ENCODE results near the gene MBNL1.

The MBNL1 gene

GRCh38 chr3:152257563-152258035 is 11.1 kb upstream of the MBNL1 start:
- TF ChIP-seq SP1 (IDR thresholded peaks at IDR 0.05): no peak
- no peak for TF ChIP-seq FOXA1 (IDR thresholded peaks at IDR 0.05)
- TF ChIP-seq CTBP1 (IDR thresholded peaks at IDR 0.05; ENCODE audit: borderline replicate concordance): no peak
- no peak for TF ChIP-seq TARDBP (IDR thresholded peaks at IDR 0.05)
- no peak for TF ChIP-seq SUZ12 (IDR thresholded peaks at IDR 0.05)
- no peak for TF ChIP-seq NFRKB (IDR thresholded peaks at IDR 0.05)
- TF ChIP-seq ARNT (IDR thresholded peaks at IDR 0.05): no peak
- no peak for TF ChIP-seq ZNF384 (IDR thresholded peaks at IDR 0.05)
- no peak for TF ChIP-seq L3MBTL2 (conservative IDR thresholded peaks at IDR 0.05)
- TF ChIP-seq ELF4 (IDR thresholded peaks at IDR 0.05): no peak
- no peak for TF ChIP-seq HDGF (IDR thresholded peaks at IDR 0.05; ENCODE audit: borderline replicate concordance)
- no peak for TF ChIP-seq FOXM1 (IDR thresholded peaks at IDR 0.05; ENCODE audit: borderline replicate concordance)
- TF ChIP-seq FOXK2 (IDR thresholded peaks at IDR 0.05): no peak
- no peak for TF ChIP-seq LEF1 (IDR thresholded peaks at IDR 0.05; ENCODE audit: borderline replicate concordance)
- no peak for TF ChIP-seq BHLHE40 (IDR thresholded peaks at IDR 0.05; ENCODE audit: borderline replicate concordance)
- TF ChIP-seq PKNOX1 (IDR thresholded peaks at IDR 0.05): no peak
- CTCF ChIA-PET: no interaction called here
- POLR2A ChIA-PET: no interaction called here
- DNase-seq (ENCODE audit: extremely low spot score): no peak

GRCh38 chr3:152258448-152259393 is 10.0 kb upstream of the MBNL1 start:
- POLR2A ChIA-PET: interaction anchor here (1.1 kb wide), 1 partner anchor 10 kb away, joined by 3 read pairs; the partner anchor contains the start of gene MBNL1

GRCh38 chr3:152259468-152259867 is 9.3 kb upstream of the MBNL1 start:
- no peak for DNase-seq (ENCODE audit: extremely low spot score)
- ChIA-PET CTCF (no interaction called here), POLR2A (interaction anchor here (1.1 kb wide), 1 partner anchor 9 kb away, joined by 3 read pairs; the partner anchor contains the start of gene MBNL1)
- TF ChIP-seq ARNT (IDR thresholded peaks at IDR 0.05) (no peak), PKNOX1 (IDR thresholded peaks at IDR 0.05) (no peak), ZNF384 (IDR thresholded peaks at IDR 0.05) (no peak), NFRKB (IDR thresholded peaks at IDR 0.05) (no peak), BHLHE40 (IDR thresholded peaks at IDR 0.05; ENCODE audit: borderline replicate concordance) (no peak), SP1 (IDR thresholded peaks at IDR 0.05) (no peak), L3MBTL2 (conservative IDR thresholded peaks at IDR 0.05) (no peak), LEF1 (IDR thresholded peaks at IDR 0.05; ENCODE audit: borderline replicate concordance) (no peak), TARDBP (IDR thresholded peaks at IDR 0.05) (no peak), FOXM1 (IDR thresholded peaks at IDR 0.05; ENCODE audit: borderline replicate concordance) (no peak), ELF4 (IDR thresholded peaks at IDR 0.05) (no peak), SUZ12 (IDR thresholded peaks at IDR 0.05) (no peak), FOXA1 (IDR thresholded peaks at IDR 0.05) (no peak), FOXK2 (IDR thresholded peaks at IDR 0.05) (no peak), CTBP1 (IDR thresholded peaks at IDR 0.05; ENCODE audit: borderline replicate concordance) (no peak)

More at GRCh38 chr3:152258448-152259393, 10.0 kb upstream of the MBNL1 start:
- TF ChIP-seq BHLHE40 (IDR thresholded peaks at IDR 0.05; ENCODE audit: borderline replicate concordance) (no peak), TARDBP (IDR thresholded peaks at IDR 0.05) (no peak), FOXA1 (IDR thresholded peaks at IDR 0.05) (no peak), ZNF384 (IDR thresholded peaks at IDR 0.05) (no peak), HDGF (IDR thresholded peaks at IDR 0.05; ENCODE audit: borderline replicate concordance) (no peak), CTBP1 (IDR thresholded peaks at IDR 0.05; ENCODE audit: borderline replicate concordance) (no peak), SUZ12 (IDR thresholded peaks at IDR 0.05) (no peak), L3MBTL2 (conservative IDR thresholded peaks at IDR 0.05) (0 out of 2 replicates have a peak, but pooled peaks have one; percentile 27)
- CTCF ChIA-PET: interaction anchor here (0.6 kb wide), 1 partner anchor 11 kb away, joined by 7 read pairs; no protein-coding TSS in a partner anchor
- no peak for DNase-seq (ENCODE audit: extremely low spot score)

- POLR2A ChIA-PET: no interaction called here
Observed at GRCh38 chr3:152260026-152260425, 8.7 kb upstream of the MBNL1 start.

GRCh38 chr3:152260529-152260928 is 8.2 kb upstream of the MBNL1 start:
- CTCF ChIA-PET: no interaction called here
- POLR2A ChIA-PET: no interaction called here
- no peak for DNase-seq (ENCODE audit: extremely low spot score)
- TF ChIP-seq SUZ12 (IDR thresholded peaks at IDR 0.05) (no peak), NFRKB (IDR thresholded peaks at IDR 0.05) (no peak), HDGF (IDR thresholded peaks at IDR 0.05; ENCODE audit: borderline replicate concordance) (no peak), SP1 (IDR thresholded peaks at IDR 0.05) (no peak)

More at GRCh38 chr3:152260026-152260425, 8.7 kb upstream of the MBNL1 start:
- DNase-seq (ENCODE audit: extremely low spot score): no peak
- TF ChIP-seq NFRKB (IDR thresholded peaks at IDR 0.05) (no peak), ELF4 (IDR thresholded peaks at IDR 0.05) (no peak), LEF1 (IDR thresholded peaks at IDR 0.05; ENCODE audit: borderline replicate concordance) (no peak), HDGF (IDR thresholded peaks at IDR 0.05; ENCODE audit: borderline replicate concordance) (no peak), PKNOX1 (IDR thresholded peaks at IDR 0.05) (no peak), ZNF384 (IDR thresholded peaks at IDR 0.05) (no peak), SUZ12 (IDR thresholded peaks at IDR 0.05) (no peak), ARNT (IDR thresholded peaks at IDR 0.05) (no peak), TARDBP (IDR thresholded peaks at IDR 0.05) (no peak), FOXM1 (IDR thresholded peaks at IDR 0.05; ENCODE audit: borderline replicate concordance) (no peak), L3MBTL2 (conservative IDR thresholded peaks at IDR 0.05) (no peak), FOXA1 (IDR thresholded peaks at IDR 0.05) (no peak), CTBP1 (IDR thresholded peaks at IDR 0.05; ENCODE audit: borderline replicate concordance) (no peak)
- CTCF ChIA-PET: no interaction called here

All from HEK293T (cell line).